ENCODE data around the gene ROS1.

The ROS1 gene

GRCh38 chr6:117346142-117346930, 79.4 kb downstream of the ROS1 start:
- no peak overlapping the region for H3K4me3 ChIP-seq (replicated peaks; ENCODE audit: low read depth, low read length)
- DNase-seq (ENCODE audit: extremely low read depth, low read depth), result no peak
- no peak for TF ChIP-seq CTCF (IDR thresholded peaks at IDR 0.05; ENCODE audit: low read depth, low read length, missing control alignments)

GRCh38 chr6:117345292-117345610, 80.5 kb downstream of the ROS1 start:
- TF ChIP-seq CTCF (IDR thresholded peaks at IDR 0.05; ENCODE audit: low read depth, low read length, missing control alignments), result no peak
- DNase-seq (ENCODE audit: extremely low read depth, low read depth), result no peak
- no peak overlapping the region for H3K4me3 ChIP-seq (replicated peaks; ENCODE audit: low read depth, low read length)

GRCh38 chr6:117344444-117345291, 81.1 kb downstream of the ROS1 start:
- TF ChIP-seq CTCF (IDR thresholded peaks at IDR 0.05; ENCODE audit: low read depth, low read length, missing control alignments), result no peak
- H3K4me3 ChIP-seq (replicated peaks; ENCODE audit: low read depth, low read length), result no peak overlapping the region
- DNase-seq (ENCODE audit: extremely low read depth, low read depth), result no peak

GRCh38 chr6:117338567-117338966, 87.2 kb downstream of the ROS1 start:
- H3K4me3 ChIP-seq (replicated peaks; ENCODE audit: low read depth, low read length), result no peak overlapping the region
- no peak for DNase-seq (ENCODE audit: extremely low read depth, low read depth)
- no peak for TF ChIP-seq CTCF (IDR thresholded peaks at IDR 0.05; ENCODE audit: low read depth, low read length, missing control alignments)

GRCh38 chr6:117329926-117330325, 95.8 kb downstream of the ROS1 start:
- no peak for DNase-seq (ENCODE audit: extremely low read depth, low read depth)
- TF ChIP-seq CTCF (IDR thresholded peaks at IDR 0.05; ENCODE audit: low read depth, low read length, missing control alignments), result no peak
- H3K4me3 ChIP-seq (replicated peaks; ENCODE audit: low read depth, low read length), result no peak overlapping the region

GRCh38 chr6:117328500-117328899, 97.2 kb downstream of the ROS1 start:
- H3K4me3 ChIP-seq (replicated peaks; ENCODE audit: low read depth, low read length), result no peak overlapping the region
- no peak for TF ChIP-seq CTCF (IDR thresholded peaks at IDR 0.05; ENCODE audit: low read depth, low read length, missing control alignments)
- no peak for DNase-seq (ENCODE audit: extremely low read depth, low read depth)

Measured in HFF-Myc (cell line).